ENCODE results near the gene HDAC4.

Gene HDAC4

GRCh38 chr2:239104800-239105199, 296.0 kb downstream of the HDAC4 start:
- H3K27ac ChIP-seq = no peak overlapping the region
- no peak overlapping the region for H3K4me3 ChIP-seq

GRCh38 chr2:239103125-239104098, 297.4 kb downstream of the HDAC4 start:
- no peak overlapping the region for H3K27ac ChIP-seq
- no peak overlapping the region for H3K4me3 ChIP-seq

GRCh38 chr2:239102266-239102665, 298.6 kb downstream of the HDAC4 start:
- H3K27ac ChIP-seq = no peak overlapping the region
- no peak overlapping the region for H3K4me3 ChIP-seq

GRCh38 chr2:239101807-239102206, 299.0 kb downstream of the HDAC4 start:
- H3K4me3 ChIP-seq = no peak overlapping the region
- H3K27ac ChIP-seq = no peak overlapping the region

- no peak overlapping the region for H3K4me3 ChIP-seq
These were observed 299.7 kb downstream of the HDAC4 start for GRCh38 chr2:239101071-239101470.

GRCh38 chr2:239099474-239099873, 301.3 kb downstream of the HDAC4 start:
- H3K4me3 ChIP-seq = no peak overlapping the region

More at GRCh38 chr2:239101071-239101470, 299.7 kb downstream of the HDAC4 start:
- no peak overlapping the region for H3K27ac ChIP-seq

GRCh38 chr2:239098288-239098970, 302.4 kb downstream of the HDAC4 start:
- H3K27ac ChIP-seq = peak overlapping the region in 1 of 21 experiments; percentile 31
- no peak overlapping the region for H3K4me3 ChIP-seq

More at GRCh38 chr2:239099474-239099873, 301.3 kb downstream of the HDAC4 start:
- no peak overlapping the region for H3K27ac ChIP-seq

- H3K27ac ChIP-seq = no peak overlapping the region
- no peak overlapping the region for H3K4me3 ChIP-seq
These were observed 303.5 kb downstream of the HDAC4 start for GRCh38 chr2:239097428-239097696.

- H3K27ac ChIP-seq = no peak overlapping the region
- H3K4me3 ChIP-seq = no peak overlapping the region
These were observed 304.0 kb downstream of the HDAC4 start for GRCh38 chr2:239096676-239097427.

- Histone ChIP-seq H3K4me3 (no peak overlapping the region), H3K27ac (no peak overlapping the region)
These were observed 305.2 kb downstream of the HDAC4 start for GRCh38 chr2:239095460-239096081.

- Histone ChIP-seq H3K4me3 (no peak overlapping the region), H3K27ac (no peak overlapping the region)
These were observed 306.0 kb downstream of the HDAC4 start for GRCh38 chr2:239094867-239095266.

GRCh38 chr2:239093952-239094351, 306.9 kb downstream of the HDAC4 start:
- H3K4me3 ChIP-seq = no peak overlapping the region
- H3K27ac ChIP-seq = no peak overlapping the region

GRCh38 chr2:239093542-239093941, 307.3 kb downstream of the HDAC4 start:
- no peak overlapping the region for H3K4me3 ChIP-seq
- H3K27ac ChIP-seq = no peak overlapping the region

GRCh38 chr2:239092571-239093294, 308.1 kb downstream of the HDAC4 start:
- Histone ChIP-seq H3K4me3 (no peak overlapping the region), H3K27ac (peak overlapping the region in 2 of 21 experiments; percentile 7 to 35)

- H3K4me3 ChIP-seq = no peak overlapping the region
- H3K27ac ChIP-seq = no peak overlapping the region
These were observed 310.9 kb downstream of the HDAC4 start for GRCh38 chr2:239089884-239090283.

GRCh38 chr2:239087046-239087710, 313.6 kb downstream of the HDAC4 start:
- H3K27ac ChIP-seq = no peak overlapping the region
- H3K4me3 ChIP-seq = no peak overlapping the region

- H3K4me3 ChIP-seq = no peak overlapping the region
- H3K27ac ChIP-seq = peak overlapping the region in 2 of 21 experiments; percentile 50 to 63
These were observed 314.3 kb downstream of the HDAC4 start for GRCh38 chr2:239086325-239087020.

Data from skin epidermis (tissue), 12 donors.